NCI-H146 treated with DMSO at 0.1 percent for 48 hours (cell line): ENCODE results near the gene MDFI.

Experiments
- DNase-seq: peaks from one replicate; lab custom pipeline; 2025; ENCODE audit not compliant: unreplicated experiment; lab: John Stamatoyannopoulos, UW

The MDFI gene, protein sequence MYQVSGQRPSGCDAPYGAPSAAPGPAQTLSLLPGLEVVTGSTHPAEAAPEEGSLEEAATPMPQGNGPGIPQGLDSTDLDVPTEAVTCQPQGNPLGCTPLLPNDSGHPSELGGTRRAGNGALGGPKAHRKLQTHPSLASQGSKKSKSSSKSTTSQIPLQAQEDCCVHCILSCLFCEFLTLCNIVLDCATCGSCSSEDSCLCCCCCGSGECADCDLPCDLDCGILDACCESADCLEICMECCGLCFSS

DNA sequence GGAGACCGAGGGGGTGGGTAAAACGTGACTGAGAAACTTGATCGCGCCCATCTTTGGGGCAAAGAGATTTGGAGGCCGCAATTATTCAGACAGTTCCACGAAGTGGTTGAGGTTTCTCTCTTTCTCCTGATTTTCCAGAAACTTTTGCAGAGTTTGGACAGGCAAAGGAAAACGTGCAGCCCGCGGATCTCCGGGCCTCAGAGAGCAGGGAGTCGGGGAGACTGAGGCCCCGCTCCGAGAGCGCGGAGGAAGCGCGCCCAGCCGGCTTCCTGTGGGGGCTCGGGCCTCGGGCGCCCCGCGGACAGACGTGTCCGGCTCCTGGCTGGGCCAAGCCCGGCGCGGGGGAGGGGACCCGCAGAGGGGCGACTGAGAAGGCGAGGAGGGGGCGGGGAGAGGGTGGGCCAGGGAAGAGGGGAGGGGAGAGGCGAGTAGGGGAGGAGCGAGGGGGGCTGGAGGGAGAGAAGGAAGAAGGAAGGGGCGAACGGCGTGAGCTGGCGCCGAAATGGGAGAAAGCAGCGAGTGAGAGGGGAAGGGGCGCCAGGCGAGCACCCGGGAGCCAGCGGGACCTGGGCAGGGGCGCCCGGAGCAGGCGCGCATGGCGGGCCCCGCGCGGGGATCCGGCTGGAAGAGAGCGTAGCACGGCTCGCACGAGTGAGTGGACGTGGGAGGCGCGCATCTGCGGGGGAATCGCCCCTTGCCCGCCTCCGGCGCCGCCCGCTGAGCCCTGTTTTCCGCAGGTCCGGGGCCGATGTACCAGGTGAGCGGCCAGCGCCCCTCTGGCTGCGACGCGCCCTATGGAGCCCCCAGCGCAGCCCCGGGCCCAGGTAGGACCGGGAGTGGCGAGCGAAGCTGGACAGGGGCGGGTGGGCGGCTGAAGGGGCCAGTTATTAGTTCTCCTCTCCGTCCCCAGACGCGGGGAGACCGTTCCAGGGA is at the start of gene MDFI:
TSS of gene MDFI (plus strand) at position 467 of the 933 bp plus-strand sequence. CDS start at position 749, 282 bp downstream.
- DNase-seq, result no peak

DNA sequence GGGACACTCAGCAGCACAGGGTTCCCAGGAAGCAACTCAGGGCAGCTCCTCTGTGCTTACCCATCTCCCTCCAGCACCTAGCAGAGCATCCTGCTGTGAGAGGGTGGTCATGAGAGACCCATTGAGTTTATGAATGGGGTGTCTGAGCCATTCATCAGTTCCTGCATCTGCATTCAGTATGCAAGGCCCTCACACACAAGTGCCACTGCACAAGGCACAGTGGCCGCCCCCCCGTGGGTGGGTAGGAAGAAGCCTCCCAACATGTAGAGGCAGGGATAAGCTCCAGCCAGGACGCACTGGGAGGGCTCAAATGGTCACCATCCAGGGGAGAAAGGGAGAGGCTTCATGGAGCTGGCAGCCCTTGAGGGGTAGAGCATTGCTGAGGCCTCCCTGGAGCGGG is 49.0 kb upstream of the MDFI start:
- DNase-seq, result no peak

- DNase-seq, result no peak
Observed at GRCh38 chr6:41589636-41590622, 48.3 kb upstream of the MDFI start.

GRCh38 chr6:41591122-41591521 is 47.1 kb upstream of the MDFI start:
- no peak for DNase-seq

DNA sequence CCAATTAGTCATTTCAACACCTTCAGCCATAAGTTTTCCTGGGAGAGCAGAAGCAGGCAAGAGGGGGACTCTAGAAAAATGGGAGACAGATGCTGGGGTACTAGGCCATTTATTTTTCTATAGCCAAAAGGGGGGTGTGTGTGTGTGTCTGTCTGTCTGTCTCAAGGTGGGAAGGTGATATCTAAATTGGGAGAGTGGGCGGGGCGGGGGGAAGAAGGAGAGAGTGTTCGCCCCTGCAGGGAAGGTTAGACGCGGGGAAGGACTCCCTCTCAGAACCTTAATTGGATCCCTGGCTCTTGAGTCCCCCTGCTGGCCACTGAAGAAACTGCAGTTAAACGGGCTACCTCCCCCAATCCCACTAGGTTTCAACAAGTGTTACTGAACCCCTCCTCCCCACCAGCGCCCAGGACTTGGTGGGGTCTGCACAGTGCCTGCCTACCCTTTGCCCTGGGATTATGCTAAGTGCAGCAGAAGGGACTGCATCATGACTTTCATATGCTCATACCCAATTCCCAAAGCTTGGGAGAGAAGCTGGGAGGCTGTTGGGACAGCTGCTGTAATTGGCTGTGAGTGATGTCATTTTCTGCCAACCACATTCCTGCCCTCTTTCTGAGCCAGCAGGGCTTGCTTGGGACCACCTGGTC is 46.3 kb upstream of the MDFI start:
- peak; percentile 57 for DNase-seq

DNA sequence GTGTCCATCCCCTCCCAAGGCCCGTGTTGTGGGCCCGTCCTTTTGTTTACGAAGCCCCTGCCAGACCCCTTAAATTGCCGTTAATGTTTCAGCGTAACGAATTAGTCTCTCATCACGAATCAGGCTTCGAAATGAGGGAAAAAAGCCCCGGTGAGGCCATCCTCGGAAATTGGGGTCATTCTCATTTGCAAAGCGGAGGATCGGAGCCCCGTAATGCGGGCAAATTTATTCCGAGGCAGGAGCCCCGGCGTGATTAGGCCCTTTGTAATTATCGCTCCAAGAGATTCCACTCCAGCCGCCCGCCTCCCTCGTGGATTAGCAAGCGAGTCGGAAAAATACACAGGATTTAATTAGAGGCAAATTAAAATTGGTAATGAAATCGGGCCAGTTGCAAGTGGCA is 44.9 kb upstream of the MDFI start:
- no peak for DNase-seq

GRCh38 chr6:41593839-41594238 is 44.4 kb upstream of the MDFI start:
- DNase-seq, result no peak

GRCh38 chr6:41594326-41594725 is 43.9 kb upstream of the MDFI start:
- no peak for DNase-seq

GRCh38 chr6:41594766-41595165 is 43.5 kb upstream of the MDFI start:
- no peak for DNase-seq

GRCh38 chr6:41595166-41595565 is 43.1 kb upstream of the MDFI start:
- no peak for DNase-seq

GRCh38 chr6:41596096-41596685 is 42.1 kb upstream of the MDFI start:
- DNase-seq, result no peak

DNA sequence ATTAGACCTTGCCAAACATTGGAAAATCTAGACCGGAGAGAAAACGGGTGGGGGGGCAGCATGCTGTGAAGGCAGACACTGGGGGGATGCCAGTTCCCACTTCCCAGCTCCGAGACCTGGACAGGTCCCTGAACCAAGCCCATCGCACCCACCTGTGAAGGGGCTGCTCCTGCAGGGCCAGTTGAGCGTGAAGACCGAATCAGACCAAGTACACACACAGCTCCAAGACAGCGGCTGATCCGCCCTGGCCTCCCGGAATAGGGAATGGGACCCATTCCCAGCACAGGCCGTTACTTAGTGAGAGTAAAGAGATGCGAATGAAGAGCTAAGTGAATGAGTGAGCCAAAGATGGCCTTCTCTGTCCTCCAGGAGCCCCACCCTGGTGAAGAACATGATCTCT is 41.5 kb upstream of the MDFI start:
- DNase-seq, result no peak

DNA sequence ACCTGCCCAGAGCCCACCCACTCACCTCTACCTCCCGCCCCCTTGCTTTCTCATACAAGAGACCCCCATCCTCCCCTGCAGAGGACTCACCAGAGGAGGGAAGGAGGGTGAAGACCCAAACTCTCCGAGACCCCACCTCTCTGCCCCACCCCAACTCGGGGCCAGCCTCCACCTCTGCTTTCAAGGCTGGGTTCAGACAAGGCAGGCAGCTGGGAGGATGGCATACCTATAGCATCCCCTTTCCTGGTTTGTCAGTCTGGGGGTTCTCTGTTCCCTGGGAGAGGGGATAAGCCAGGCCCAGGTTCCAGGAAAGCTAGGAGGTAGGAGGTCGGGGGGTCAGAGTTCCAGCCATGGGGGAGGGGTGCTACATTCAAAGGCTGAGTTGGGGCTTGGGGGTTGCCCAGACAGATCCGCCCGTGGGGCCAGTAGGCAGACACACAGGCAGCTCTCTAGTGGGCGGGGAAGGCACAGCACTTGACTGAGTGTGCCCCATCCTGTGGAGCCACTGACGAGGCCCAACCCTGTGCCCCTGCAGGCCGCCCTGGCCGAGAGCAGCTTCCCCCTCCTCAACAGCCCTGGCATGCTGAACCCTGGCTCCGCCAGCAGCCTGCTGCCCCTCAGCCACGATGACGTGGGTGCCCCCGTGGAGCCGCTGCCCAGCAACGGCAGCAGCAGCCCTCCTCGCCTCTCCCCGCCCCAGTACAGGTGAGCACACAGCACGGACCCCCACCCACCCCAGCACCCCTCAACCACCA is 40.8 kb upstream of the MDFI start:
- DNase-seq, result no peak

DNA sequence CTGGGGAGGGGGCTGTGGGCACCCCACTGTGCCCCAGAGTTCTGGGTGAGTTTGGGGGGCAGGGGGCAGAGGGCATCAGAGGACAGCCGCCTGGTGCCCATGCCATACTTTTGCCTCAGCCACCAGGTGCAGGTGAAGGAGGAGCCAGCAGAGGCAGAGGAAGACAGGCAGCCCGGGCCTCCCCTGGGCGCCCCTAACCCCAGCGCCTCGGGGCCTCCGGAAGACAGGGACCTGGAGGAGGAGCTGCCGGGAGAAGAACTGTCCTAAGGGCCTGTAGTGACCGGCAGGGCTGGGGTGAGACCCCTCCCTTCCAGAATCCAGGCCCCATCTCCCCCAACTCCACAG is 39.6 kb upstream of the MDFI start:
- no peak for DNase-seq

- DNase-seq, result no peak
Observed at GRCh38 chr6:41599015-41599851, 39.0 kb upstream of the MDFI start.

- DNase-seq, result no peak
Observed at GRCh38 chr6:41599852-41600445, 38.3 kb upstream of the MDFI start.

DNA sequence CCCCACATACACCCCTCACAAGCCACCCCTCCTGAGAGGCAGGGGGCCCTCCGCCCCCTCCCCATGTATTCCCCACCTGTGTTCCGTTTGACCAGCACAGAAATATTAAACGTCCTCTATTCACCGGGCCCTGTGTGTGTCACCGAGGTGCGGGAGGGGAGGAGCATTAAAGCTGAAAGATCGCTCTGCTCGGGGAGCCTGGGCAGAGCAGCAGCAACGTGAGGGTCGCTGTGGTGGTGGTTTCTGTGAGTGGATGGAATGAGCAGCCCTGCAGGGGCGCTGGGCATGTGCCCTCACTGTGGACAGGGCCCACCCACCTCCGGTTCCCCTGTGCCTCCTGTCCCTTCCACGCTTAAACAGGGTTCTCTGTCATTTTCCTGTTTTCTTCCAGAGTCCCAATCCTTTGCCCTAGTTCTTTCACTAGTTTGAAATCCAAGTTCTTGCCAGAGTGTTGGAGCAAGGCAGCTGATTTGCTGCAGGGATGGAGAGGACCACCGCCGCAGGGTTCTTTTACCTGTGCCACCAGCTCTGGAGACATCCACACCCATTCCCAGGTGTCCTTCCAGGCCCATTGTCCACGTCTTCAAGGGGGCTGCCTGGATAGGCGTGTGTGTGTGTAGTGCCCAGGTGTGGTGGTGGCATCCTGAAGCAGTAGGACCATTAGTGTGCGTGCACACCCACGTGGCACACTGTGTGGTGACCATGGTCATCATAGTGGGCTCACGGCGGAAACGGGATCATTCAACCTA is 37.6 kb upstream of the MDFI start:
- DNase-seq, result no peak

DNA sequence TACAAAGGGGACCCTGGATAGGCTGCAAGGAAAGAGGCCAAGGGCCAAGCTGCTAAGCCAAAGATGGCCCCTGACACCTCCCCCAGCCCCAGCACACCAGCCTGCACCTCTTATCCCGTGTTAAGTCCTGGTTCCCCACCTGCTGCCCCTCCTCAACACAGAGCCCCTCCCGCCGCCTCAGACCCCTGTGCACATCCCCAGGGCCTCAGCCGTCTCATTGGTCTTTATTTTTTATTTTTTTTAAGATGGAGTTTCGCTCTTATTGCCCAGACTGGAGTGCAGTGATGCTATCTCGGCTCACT is 37.1 kb upstream of the MDFI start:
- DNase-seq, result no peak
